ENCODE results near the gene CHDH.

CHDH gene

DNA sequence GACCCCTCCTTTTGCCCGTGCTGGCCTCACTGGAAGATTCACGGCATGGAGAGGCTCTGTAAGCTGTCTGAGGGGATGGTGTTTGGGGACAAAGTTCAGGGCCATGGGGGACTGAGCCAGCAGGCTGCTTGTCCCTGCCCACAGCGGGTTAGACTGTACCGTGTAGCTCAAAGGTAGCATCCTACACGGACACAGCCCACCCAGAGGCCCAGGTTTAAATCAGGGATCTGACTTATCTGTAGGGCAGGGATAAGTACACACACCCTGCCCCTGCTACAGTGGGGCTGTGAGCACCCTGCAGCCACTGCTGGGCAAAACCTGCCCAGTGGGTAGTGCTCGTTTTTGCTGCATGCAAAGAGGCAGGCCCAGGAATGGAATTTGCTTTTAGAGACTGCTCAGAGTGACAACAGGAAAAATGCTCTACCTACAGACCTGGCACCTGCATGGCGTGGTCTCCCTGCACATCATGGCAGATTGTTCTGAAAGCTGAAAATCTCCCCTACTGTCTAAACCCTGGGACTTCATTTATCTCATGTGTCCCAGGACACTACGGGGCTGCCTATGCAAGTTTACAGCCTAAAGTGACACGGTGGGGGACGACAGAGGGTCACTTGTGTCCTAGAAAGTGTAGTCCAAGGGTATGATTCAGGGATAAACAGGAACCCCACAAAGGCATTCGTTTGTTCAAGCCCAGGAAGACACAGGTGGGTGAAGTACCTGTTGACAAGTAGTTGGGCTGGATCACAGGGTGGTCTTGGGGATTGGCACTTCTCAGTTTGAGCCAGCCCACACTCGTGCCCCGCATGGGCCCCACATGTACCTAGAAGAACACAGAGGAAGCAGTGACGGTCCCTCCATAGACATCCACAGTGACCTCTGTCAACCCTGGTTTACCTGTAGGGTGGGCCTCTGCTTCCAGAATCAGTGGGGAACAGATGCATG, 27.7 kb downstream of the CHDH start:
- Histone ChIP-seq H3K9me3 (ENCODE audit: severe bottlenecking) (no peaks in the 10 kb centered on the region), H3K27me3 (ENCODE audit: insufficient read depth, poor library complexity, severe bottlenecking) (no peaks in the 10 kb centered on the region), H3K27ac (ENCODE audit: poor library complexity, severe bottlenecking) (no peak overlapping the region), H3K36me3 (ENCODE audit: low read depth) (no peaks in the 10 kb centered on the region; the same call in 1 of the 2 replicates), H3K4me1 (ENCODE audit: insufficient read depth, poor library complexity, severe bottlenecking) (no peaks in the 10 kb centered on the region), H3K4me3 (ENCODE audit: severe bottlenecking) (no peak overlapping the region)
- DNase-seq (ENCODE audit: low spot score) (no peak), ATAC-seq (ENCODE audit: low read depth) (no peak)
- TF ChIP-seq, protein P1, sequence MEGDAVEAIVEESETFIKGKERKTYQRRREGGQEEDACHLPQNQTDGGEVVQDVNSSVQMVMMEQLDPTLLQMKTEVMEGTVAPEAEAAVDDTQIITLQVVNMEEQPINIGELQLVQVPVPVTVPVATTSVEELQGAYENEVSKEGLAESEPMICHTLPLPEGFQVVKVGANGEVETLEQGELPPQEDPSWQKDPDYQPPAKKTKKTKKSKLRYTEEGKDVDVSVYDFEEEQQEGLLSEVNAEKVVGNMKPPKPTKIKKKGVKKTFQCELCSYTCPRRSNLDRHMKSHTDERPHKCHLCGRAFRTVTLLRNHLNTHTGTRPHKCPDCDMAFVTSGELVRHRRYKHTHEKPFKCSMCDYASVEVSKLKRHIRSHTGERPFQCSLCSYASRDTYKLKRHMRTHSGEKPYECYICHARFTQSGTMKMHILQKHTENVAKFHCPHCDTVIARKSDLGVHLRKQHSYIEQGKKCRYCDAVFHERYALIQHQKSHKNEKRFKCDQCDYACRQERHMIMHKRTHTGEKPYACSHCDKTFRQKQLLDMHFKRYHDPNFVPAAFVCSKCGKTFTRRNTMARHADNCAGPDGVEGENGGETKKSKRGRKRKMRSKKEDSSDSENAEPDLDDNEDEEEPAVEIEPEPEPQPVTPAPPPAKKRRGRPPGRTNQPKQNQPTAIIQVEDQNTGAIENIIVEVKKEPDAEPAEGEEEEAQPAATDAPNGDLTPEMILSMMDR (IDR thresholded peaks at IDR 0.05; ENCODE audit: poor library complexity, severe bottlenecking): no peak

DNA sequence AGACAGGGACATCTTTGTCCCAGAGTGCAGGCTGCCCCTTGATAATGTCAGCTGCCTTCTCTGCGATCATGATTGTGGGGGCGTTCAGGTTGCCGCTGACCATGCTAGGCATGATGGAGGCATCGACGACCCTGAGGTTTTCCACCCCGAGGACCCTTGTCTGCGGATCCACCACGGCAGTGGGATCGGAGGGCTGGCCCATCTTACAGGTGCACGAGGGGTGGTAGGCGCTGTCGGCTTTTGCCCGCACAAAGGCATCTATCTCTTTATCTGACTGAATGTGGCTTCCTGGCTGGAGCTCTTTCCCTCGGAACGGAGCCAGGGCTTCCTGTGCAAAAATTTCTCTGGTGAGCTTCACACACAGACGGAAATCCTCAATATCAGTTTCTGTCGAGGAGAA, 28.4 kb downstream of the CHDH start:
- H3K27ac ChIP-seq (ENCODE audit: poor library complexity, severe bottlenecking): no peak overlapping the region
- no peak for ATAC-seq (ENCODE audit: low read depth)
- TF ChIP-seq, protein P1 (IDR thresholded peaks at IDR 0.05; ENCODE audit: poor library complexity, severe bottlenecking): no peak

DNA sequence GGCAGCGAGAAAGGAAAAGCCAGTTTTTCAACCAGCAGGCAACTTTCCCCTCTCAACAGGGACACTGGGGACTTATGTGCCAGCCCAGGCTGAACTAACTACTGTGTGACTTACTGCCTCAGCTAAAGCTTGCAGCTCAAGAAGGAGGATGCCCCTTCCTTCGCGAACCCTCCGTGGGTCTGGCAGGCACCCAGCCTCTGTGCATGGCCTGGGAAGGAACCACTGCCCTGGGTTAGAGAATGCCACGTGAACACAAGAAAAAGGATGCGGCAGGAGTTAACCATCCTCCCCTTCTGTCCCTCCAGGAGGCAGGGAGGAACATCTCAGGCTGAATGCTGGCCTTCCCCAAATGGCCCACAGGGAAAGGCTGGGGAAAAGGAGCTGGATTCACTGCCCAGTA, 29.0 kb downstream of the CHDH start:
- no peaks in the 10 kb centered on the region for H3K27me3 ChIP-seq (ENCODE audit: insufficient read depth, poor library complexity, severe bottlenecking)
- H3K4me3 ChIP-seq (ENCODE audit: severe bottlenecking): no peak overlapping the region
- no peaks in the 10 kb centered on the region for H3K9me3 ChIP-seq (ENCODE audit: severe bottlenecking)
- TF ChIP-seq, protein P1 (IDR thresholded peaks at IDR 0.05; ENCODE audit: poor library complexity, severe bottlenecking): no peak
- no peak for ATAC-seq (ENCODE audit: low read depth)
- no peaks in the 10 kb centered on the region for H3K4me1 ChIP-seq (ENCODE audit: insufficient read depth, poor library complexity, severe bottlenecking)
- no peaks in the 10 kb centered on the region; the same call in 1 of the 2 replicates for H3K36me3 ChIP-seq (ENCODE audit: low read depth)
- no peak for DNase-seq (ENCODE audit: low spot score)
- H3K27ac ChIP-seq (ENCODE audit: poor library complexity, severe bottlenecking): no peak overlapping the region

More for the DNA sequence above, 28.4 kb downstream of the CHDH start:
- H3K4me1 ChIP-seq (ENCODE audit: insufficient read depth, poor library complexity, severe bottlenecking): no peaks in the 10 kb centered on the region
- H3K27me3 ChIP-seq (ENCODE audit: insufficient read depth, poor library complexity, severe bottlenecking): no peaks in the 10 kb centered on the region
- DNase-seq (ENCODE audit: low spot score): no peak
- H3K9me3 ChIP-seq (ENCODE audit: severe bottlenecking): no peaks in the 10 kb centered on the region
- no peak overlapping the region for H3K4me3 ChIP-seq (ENCODE audit: severe bottlenecking)
- no peaks in the 10 kb centered on the region; the same call in 1 of the 2 replicates for H3K36me3 ChIP-seq (ENCODE audit: low read depth)

DNA sequence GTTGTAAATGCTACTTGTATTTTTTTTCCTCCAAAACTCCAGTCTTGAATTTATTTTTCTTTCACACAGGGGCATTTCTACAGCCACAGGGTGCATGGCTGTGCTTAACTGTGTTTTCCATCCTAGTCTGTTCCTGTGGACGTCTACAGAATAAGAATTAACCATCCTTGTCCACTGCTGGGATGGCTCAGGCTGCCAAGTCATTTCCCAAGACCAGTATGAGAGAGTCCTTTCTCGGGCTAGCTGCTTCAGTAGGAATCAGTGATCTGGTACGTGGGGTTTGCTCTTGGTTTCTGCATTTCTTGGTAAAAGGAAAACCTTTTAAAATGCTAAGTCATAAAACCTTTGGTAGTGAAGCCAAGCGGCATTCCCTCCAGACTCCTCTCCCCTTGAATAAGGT, 29.8 kb downstream of the CHDH start:
- H3K36me3 ChIP-seq (ENCODE audit: low read depth): no peaks in the 10 kb centered on the region; the same call in 1 of the 2 replicates
- H3K4me1 ChIP-seq (ENCODE audit: insufficient read depth, poor library complexity, severe bottlenecking): no peaks in the 10 kb centered on the region
- H3K4me3 ChIP-seq (ENCODE audit: severe bottlenecking): no peak overlapping the region
- no peak overlapping the region for H3K27ac ChIP-seq (ENCODE audit: poor library complexity, severe bottlenecking)
- ATAC-seq (ENCODE audit: low read depth): no peak
- no peaks in the 10 kb centered on the region for H3K9me3 ChIP-seq (ENCODE audit: severe bottlenecking)
- TF ChIP-seq, protein P1 (IDR thresholded peaks at IDR 0.05; ENCODE audit: poor library complexity, severe bottlenecking): no peak
- no peak for DNase-seq (ENCODE audit: low spot score)
- no peaks in the 10 kb centered on the region for H3K27me3 ChIP-seq (ENCODE audit: insufficient read depth, poor library complexity, severe bottlenecking)

DNA sequence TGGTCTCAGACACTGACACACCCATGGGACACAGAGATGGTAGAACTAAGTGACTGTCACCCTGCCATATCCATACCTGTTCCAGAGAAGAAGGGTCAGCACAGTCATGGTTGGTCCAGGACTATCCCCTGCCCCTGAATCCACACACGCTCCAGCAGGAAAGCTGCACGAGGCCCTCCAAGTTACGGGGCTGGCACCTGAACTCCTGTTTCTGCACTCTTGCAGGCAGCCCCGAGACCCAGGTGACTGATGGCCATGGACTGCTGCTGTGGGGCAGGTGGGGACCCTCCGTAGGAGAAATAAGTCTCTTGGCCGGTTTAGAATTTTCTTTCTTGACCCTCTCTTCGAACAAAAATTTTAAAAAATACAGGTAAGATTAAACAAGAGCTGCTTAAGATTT, 30.6 kb downstream of the CHDH start:
- TF ChIP-seq, protein P1 (IDR thresholded peaks at IDR 0.05; ENCODE audit: poor library complexity, severe bottlenecking): no peak
- Histone ChIP-seq H3K27ac (ENCODE audit: poor library complexity, severe bottlenecking) (no peak overlapping the region), H3K4me3 (ENCODE audit: severe bottlenecking) (no peak overlapping the region), H3K9me3 (ENCODE audit: severe bottlenecking) (no peaks in the 10 kb centered on the region), H3K36me3 (ENCODE audit: low read depth) (no peaks in the 10 kb centered on the region; the same call in 1 of the 2 replicates), H3K4me1 (ENCODE audit: insufficient read depth, poor library complexity, severe bottlenecking) (no peaks in the 10 kb centered on the region), H3K27me3 (ENCODE audit: insufficient read depth, poor library complexity, severe bottlenecking) (no peaks in the 10 kb centered on the region)
- DNase-seq (ENCODE audit: low spot score): no peak
- ATAC-seq (ENCODE audit: low read depth): no peak
